HG03095 (cell line): Measurements from ENCODE around the gene MTHFD1L.

Experiments
- ATAC-seq: cut with Tn5 transposase; IDR thresholded peaks from one replicate; pipeline ENCODE4 v1.9.1; 2021; ENCODE audit warnings: moderate library complexity; ENCODE audit not compliant: unreplicated experiment

Gene MTHFD1L

DNA sequence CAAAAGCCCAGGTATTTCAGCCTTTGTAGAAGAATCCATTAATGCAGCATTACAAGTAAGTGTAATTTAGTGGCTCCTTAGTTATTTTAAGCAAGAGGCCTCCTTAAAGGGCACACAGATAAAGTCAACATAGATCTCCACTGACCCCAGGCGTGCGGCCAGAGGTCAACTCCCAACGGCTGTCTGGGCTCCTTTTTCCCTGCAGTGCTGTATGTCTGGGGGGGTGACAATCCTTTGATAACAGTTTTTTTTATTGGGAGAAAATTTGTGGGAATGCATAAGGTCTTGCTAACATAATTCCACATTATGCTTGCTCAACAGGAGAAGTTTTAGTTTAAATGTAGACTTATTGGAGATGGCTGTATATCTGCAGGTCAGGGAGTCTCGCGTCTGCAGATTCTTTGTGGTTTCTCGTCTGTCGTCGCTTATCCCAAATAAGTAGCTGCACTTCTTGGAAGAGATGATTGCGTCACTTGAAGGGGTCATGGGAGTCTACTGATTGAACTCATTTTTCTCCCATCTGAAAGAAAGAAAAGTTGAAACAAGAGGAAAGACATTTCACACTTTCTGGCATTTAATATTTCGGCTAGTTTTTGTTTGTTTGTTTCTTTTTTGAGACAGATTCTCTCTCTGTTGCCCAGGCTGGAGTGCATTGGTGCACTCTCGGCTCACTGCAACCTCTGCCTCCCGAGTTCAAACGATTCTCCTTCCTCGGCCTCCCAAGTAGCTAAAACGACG lies 222.5 kb downstream of the MTHFD1L start:
- no peak for ATAC-seq

DNA sequence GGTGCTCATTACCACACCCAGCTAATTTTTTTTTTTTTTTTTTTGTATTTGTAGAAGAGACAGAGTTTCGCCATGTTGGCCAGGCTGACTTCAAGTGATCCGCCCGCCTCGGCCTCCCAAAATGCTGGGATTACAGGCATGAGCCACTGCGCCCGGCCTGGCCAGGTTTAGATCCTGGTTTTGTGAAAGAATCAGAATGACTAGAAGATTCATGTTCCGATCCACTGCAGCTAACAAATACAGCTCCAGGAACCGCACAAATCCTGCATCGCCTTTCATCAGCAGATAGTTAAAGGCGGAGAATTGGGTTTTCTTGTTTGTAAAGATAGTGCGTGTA lies 223.1 kb downstream of the MTHFD1L start:
- ATAC-seq = no peak

DNA sequence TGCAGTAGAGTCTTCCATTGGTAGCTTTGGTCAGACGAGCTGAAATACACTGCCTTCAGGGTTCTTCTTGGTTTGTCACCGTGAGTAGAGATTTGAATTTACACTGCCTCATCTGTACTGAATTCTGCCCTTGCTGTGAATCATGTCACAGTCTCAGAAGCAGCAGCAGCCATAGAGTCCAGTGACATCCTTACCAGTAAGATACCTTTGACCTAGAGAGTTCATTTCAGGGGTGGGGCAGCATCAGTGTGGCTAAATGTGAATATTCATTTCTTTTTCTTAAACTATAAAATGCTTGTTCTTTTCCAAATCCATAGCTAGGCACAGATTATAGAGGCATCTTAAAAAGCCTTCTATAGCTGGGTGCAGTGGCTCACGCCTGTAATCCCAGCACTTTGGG lies 223.5 kb downstream of the MTHFD1L start:
- no peak for ATAC-seq

DNA sequence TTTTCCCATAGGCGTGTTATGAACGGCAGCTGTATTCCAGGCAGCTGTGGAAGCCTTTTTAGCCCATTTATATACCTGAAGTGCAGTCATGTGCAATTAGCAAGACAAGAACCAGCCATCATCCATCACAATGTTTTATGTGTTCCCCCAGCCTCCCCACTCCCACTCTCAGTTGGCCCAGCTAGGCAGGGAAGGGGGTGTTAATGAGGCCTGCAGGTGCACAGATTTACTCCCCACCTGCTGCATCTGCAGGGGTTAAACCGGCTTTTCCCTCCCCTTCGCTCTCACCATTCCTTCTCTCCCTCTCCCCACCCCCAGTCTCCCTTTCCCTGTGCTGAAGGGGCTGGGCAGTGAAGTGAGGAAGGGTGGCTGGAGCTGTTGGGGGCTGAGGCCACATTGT lies 224.5 kb downstream of the MTHFD1L start:
- no peak for ATAC-seq

DNA sequence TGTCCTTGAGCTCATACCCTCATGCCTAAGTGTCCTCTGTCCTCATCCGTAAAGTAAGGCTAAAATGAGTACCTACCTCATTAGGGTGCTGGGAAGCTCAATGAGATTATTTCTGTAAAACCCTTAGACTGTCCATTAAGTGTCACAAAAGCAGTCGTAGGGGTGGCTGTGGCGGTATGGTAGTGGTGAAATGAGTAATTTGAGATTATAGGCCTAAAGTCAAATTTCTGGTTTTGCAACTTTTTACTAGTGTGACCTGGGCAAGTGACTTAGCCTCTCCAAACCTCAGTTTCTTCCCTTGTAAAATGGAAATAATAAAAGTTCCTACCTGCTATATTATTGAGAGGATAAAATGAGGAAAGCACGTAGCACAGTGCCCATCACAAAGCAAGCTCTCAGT lies 226.1 kb downstream of the MTHFD1L start:
- ATAC-seq = no peak

DNA sequence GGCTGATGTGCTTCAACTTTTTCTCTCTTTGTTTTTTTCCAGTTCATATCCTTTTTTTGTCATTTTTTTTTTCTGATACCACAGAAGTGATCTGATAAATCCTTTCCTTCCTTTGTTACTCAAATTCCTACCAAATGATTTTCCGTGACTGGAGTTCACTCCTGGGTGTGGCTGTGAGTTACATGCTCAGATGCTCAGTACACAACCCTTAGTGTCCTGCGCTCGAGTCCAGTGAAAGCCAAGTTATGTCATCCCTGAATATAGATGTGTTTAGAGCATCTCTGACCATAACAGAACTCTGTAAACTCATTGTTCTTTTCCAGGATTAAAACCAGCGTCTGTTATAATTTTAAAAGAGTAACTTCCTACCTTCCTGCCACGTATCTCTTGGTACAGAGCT lies 227.1 kb downstream of the MTHFD1L start:
- ATAC-seq = no peak

DNA sequence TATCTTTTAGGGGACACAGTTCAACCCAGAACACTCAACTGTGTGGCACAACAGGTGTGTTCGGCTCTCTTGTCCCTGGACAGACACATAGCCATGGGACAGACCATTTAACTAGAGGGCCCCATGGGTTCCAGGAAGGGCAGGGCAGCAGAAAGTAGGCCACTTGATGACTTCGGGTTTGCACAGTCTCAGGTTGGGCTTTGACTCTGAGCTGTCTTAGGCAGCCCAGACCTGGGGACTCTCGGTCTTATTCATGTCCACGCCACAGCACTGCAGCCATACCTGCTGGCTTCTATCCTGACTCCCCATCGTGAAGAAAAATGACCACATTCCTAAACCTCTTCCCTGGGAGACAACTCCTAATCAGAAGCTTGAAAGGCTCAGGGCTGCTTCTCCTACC lies 228.2 kb downstream of the MTHFD1L start:
- ATAC-seq = no peak

DNA sequence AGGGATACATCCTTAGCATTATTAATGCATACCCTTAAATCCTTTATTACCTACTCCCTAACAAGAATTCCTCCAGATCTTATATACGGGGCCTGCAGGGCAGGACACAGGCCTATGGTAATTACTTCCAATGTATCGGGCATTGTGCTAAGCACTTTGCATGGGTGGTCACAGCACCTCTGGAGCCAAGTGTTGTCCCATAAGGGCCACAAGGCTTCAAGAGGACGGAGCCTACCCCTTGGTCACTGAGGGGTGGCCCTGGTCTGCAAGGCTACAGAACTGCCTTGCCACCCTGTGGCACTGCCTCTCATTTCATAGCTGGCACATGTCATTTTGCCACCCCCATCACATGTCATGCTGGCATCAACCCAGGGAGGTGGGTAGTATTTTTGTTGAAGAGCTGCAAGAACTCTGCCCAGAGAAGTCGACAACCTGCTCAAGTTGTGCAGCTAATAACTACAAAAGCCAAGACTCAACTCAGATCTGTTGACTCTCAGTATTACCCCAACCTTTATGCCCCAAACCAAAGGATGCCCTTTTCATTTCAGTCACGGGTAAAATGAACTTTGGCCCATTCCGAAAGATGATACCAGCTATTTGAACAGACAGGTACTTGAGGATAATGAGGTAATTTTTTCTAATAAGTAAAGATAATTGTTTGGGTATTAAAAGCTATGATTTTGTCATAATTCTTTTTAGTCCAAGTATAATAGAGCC lies 230.2 kb downstream of the MTHFD1L start:
- no peak for ATAC-seq

DNA sequence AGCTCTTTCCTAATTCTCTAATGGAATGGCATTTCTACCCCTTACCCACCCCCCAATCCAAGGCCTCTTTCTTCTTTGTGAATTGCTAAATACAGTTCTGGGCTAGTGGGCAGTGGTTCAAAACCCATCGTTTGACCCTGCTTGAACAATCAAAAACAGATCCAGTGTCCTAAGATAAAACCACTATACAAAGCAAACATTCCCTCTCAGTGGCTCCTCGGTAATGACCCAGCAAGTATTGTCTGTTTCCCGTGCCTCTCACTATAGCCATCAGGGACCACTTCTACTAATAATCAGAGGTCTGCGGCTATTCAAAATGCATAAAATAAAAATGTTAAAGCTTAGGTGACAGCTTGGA lies 230.7 kb downstream of the MTHFD1L start:
- no peak for ATAC-seq

DNA sequence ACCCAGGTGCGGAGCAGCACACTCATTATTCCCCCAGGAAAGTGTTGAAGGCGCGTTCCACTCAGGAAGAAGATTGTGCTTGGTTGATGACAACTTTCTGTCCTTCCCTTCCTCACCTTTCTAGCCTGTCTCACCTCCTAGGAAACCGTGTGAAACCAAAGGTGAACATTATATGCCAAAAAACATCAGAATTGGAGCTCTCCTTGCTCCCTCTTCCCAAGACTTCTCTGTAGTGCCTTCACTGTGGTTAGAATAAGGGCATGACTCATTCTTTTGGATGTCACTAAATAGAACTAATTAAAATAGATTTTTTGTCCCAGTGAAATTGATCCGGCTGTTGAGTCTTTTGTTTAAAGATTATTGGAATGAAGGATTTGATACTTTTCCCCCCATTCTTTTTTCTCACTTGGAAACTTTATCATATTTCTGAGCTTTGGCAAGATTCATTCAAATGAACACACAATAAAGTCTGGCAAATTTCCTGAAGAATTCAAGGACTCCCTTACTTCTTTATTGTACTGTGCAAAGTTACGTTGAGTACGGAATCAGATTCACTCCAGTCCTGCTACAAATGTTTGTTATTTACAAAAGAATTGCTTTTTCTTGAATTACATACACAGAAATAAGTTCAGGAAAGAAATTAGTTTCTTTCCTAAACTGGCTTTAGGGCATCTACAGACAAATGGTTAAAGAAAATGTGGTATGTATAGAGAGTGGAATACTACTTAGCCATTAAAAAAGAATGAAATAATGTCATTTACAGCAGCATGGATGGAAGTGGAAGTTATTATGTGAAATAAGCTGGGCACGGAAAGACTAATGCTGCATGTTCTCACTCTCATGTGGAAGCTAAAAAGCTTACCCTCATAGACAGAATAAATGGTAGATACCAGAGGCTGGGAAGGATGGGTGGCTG lies 231.4 kb downstream of the MTHFD1L start:
- no peak for ATAC-seq

DNA sequence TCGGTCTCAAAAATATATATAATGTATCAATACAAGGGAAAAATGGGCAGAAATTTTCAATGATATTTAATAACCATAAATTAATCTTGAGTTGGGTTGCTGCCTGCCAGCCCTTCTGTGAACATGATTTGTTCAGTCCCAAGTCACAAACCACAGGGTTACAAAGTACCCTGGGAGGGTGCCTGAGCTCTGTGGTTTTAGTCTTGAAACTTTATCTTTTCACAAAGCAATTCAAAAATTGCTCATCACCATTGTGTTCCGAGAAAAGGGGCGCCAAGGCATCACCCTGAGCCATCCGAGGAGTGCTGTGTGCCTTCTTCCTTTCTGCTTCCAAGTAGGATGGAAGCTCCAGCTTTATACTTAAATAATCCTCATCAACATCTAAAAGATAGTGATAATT lies 232.7 kb downstream of the MTHFD1L start:
- ATAC-seq = no peak

DNA sequence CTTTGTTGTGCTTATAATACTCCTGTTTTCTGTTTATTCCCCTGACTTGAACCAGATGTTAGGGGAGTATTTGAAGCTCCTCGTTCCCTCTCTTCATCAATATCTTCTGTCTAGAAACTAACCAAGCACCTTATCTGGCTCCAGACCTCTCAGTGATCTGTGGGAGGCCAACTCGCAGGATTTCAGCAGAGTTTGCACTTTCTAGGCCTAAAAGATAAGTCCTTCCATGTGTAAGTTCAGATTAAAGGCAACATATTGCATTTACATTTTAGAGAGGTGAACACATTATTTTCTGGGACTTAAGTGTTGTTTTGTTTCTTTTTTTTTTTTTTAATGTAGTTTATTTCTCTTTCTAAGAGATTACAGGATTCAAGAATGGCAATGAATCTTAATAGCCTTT lies 234.8 kb downstream of the MTHFD1L start:
- ATAC-seq = no peak

DNA sequence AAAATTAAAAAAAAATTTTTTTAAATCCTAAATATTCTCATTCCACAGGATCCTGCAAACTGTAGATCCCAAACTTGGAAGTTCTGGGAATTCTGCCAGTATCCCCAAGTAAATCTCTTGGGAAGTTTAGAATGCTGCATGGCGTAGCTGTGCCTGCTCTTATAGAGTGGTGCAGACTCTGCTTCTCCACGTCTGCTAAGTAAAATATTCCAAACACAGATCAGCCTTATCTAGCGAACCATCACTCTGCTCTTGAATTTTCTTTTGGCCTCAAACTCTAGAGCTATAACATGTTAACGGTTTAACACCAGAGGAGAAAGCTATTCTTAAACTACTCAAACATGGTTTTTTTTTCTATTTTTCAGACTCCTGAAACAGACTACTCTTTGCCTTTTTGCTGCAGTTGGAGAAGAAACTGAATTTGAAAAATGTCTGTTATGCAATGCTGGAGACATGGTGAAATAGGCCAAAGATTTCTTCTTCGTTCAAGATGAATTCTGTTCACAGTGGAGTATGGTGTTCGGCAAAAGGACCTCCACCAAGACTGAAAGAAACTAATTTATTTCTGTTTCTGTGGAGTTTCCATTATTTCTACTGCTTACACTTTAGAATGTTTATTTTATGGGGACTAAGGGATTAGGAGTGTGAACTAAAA lies 235.8 kb downstream of the MTHFD1L start:
- ATAC-seq = no peak

DNA sequence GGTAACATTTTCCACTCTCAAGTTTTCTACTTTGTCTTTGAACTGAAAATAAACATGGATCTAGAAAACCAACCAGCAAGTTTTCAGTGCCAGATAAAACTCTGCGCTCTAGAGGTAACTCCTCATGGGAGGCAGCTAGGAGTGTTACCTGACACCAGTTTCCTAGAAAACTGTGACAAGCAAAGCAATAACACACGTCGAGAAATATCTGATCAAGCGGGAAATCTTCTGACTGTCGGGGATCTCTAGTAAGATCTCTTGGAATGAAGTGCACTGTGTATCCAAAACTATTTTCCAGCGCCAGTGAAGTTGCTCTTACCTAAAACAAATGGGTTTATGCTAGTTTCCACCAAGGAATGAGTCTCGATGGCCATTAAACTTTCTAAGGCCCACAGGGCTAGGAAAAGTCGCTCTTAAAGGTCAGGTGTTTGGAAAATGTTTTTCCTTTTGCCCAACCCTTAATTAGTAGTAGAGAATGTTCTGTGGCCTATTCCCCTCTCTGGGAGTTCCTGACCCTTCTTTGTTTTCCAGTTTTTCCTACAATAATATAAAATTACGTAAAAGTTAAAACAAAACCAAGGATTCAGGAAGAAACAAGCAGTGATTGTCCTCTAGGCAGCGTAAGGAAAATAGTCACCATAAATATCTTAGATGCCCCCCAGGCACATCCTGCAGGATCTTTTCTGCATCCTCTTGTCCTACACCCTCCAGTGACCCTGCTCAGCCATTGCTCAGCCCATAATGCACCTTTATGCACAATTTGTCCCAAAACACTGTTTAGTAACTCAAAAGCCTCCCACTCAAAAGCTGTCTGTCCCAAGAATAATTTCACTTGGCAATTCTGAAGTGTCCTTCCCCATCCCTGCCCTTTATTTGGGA lies 236.6 kb downstream of the MTHFD1L start:
- no peak for ATAC-seq

DNA sequence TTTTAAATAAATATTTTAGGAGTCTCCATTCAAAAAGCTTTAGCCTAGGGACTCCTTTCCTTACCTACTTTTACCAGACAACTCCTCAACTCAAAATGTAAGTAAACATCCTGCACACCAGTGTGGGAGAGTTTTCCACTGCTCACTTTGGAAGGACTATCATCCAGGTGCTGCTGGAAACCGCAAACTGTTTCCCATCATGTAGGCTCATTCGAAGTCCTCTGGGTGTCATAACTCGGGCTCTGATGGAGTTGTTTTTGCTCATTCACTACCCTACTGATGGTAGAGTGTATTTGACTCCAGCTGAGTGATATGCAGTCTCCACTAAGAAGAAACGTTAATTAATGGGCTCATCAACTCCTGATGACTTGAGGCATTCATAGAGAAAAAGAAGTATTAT lies 237.8 kb downstream of the MTHFD1L start:
- no peak for ATAC-seq

DNA sequence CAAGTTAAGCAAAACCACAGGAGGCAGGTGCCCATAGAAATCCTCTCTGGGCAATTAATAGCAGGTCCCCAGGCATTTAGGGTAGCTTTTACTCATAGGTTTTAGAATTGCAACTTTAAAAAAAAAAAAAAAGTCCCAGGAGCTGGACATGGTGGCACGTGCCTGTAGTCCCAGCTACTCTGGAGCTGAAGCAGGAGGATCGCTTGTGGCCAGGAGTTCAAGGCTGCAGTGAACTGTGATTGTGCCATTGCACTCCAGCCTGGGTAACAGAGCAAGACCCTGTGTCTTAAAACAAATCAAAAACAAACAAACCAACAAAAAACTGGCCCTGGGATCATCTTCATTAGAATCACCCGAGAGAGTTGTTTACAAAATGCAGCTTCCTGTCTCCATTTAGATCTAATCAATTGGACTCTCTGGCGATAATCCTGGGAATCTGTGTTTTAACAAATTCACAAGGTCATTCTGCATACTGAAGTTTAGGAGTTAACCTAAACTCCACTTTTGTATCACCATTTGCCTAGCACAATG lies 242.5 kb downstream of the MTHFD1L start:
- no peak for ATAC-seq

DNA sequence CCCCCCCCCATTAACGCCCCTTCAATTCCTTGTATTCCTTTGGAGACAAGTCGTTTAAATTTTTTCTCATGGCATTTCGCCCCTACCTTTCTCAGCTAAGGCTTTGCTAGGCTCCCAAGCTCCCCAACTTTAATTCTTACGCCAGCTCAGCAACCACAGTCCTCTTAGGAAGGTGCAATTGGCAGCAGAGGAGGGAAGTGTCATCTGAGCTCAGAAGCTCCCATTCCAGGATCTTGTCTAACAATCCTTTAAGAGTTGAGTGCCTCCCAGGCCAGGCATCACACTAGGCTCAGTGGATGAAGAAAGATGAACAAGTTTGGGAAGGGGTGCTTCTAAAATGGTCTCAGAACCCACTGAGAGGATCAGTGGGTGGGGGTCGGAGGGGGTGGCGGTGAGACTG lies 243.0 kb downstream of the MTHFD1L start:
- no peak for ATAC-seq

DNA sequence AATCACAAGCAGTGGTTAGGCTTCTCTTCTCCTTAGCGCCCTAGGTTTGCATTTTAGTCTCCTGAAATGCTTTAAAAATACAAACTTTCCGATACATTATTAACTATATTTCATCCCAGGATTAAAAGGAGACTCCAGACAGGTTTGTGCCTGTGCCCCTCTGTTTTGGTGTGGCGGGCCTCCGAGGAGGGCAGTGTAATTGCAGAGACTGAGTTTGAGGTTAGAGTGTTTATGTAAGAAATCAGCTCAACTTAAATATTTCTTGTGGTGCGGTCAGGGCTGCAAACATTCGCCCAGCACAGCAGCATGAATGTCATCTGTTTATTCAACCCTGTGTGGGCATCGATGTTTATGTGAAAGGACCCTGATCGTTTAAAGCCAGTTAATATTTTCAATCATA lies 243.9 kb downstream of the MTHFD1L start:
- ATAC-seq = no peak

DNA sequence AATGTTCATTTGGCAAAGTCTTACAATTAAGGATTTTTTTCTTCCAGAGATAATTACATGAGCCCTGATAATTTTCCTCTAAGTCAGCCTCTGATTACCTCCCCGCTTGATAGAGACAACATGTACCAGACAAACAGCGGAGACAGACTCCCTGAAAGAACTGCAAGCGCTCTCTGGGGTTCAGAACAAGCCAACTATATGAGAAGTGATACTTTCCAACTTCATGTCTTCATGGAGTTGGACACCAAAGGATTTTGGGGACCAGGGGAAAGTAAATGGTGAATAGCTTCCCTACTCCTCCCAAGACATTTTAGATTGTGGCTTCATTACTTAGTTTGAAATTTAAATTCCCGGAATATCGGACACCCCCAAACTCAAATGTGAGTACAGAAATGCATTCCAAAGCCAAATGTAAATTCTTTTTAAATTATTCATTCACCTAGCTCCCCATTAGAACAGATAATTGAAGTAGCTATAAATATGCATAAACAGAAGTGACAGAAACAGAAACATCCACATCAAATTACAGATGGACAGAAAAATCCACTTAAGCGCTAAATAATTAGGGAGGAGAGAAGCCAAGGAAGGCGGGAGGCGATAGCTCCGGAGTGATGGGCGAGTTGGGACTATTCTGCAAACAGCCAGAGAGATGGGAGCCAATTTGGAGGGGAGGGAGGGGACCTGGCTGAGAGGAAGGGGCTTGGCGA lies 244.5 kb downstream of the MTHFD1L start:
- ATAC-seq = no peak

DNA sequence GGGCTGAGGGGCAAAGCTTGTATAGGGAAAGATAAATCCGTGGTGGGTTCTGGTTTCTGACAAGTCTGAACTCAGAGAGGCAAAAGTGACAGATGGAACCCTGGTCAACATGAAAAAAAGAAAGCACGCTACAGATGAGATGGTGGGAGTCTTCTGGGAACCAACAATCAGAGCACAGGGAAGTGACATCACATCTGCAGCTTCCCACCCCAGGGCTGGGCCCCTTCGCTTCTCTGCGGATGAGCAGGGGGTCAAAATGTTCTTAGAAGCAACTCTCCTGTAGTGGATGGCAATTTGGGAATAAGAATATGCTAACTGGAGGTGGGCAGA lies 245.0 kb downstream of the MTHFD1L start:
- no peak for ATAC-seq
